LNCaP clone FGC (cell line): ENCODE measurements around the gene VPS11.
A peak's percentile ranks its signal among the peaks of the same experiment; 100 is the strongest.
"Not testable (repeated sequence)": the region's sequence is repeated elsewhere in the genome, so short reads cannot be mapped to it uniquely, and the experiment has no call there.

Source experiments
- DNase-seq: peaks from one replicate; pipeline ENCODE4 v3.0.0-alpha.2; 2011; ENCODE audit warnings: low read depth
- H3K4me3 ChIP-seq: 2 replicates; pipeline ENCODE4 v1.5.1; 2011; ENCODE audit warnings: mild to moderate bottlenecking, low read depth, low read length, control low read depth
- CTCF ChIP-seq: IDR thresholded peaks from 2 replicates; pipeline ENCODE4 v1.5.1; 2012; ENCODE audit warnings: mild to moderate bottlenecking; ENCODE audit not compliant: control insufficient read depth, insufficient read depth; ENCODE audit errors: extremely low read depth

The VPS11 gene

GRCh38 chr11:119029069-119029339, 38.6 kb upstream of the VPS11 start:
- TF ChIP-seq CTCF, result no peak
- DNase-seq, result no peak
- peak overlapping the region; percentile 86 for H3K4me3 ChIP-seq

GRCh38 chr11:119029340-119030028, 38.1 kb upstream of the VPS11 start:
- DNase-seq, result no peak
- peak overlapping the region; percentile 86 for H3K4me3 ChIP-seq
- no peak for TF ChIP-seq CTCF

- DNase-seq, result no peak
- peak overlapping the region; percentile 86 for H3K4me3 ChIP-seq
- TF ChIP-seq CTCF, result no peak
Observed at GRCh38 chr11:119030029-119030328, 37.6 kb upstream of the VPS11 start.

- peak; percentile 93 for TF ChIP-seq CTCF
- peak; percentile 97 for DNase-seq
- peak within 1 kb of the TSS; percentile 86 for H3K4me3 ChIP-seq
Observed at GRCh38 chr11:119030329-119031047, 37.1 kb upstream of the VPS11 start, which contains the start of gene SLC37A4. SLC37A4 (minus strand) TSS chr11:119030877.

- no peak for TF ChIP-seq CTCF
- no peak overlapping the region for H3K4me3 ChIP-seq
- DNase-seq, result no peak
Observed at GRCh38 chr11:119031912-119032280, 35.7 kb upstream of the VPS11 start.

GRCh38 chr11:119033421-119033820, 34.2 kb upstream of the VPS11 start:
- not testable (repeated sequence) for H3K4me3 ChIP-seq, DNase-seq

GRCh38 chr11:119034813-119035212, 32.8 kb upstream of the VPS11 start:
- H3K4me3 ChIP-seq, result no peak overlapping the region
- TF ChIP-seq CTCF, result no peak
- no peak for DNase-seq

GRCh38 chr11:119038884-119039283, 28.7 kb upstream of the VPS11 start:
- TF ChIP-seq CTCF, result no peak
- H3K4me3 ChIP-seq, result no peak overlapping the region
- DNase-seq, result no peak

- not testable (repeated sequence) for H3K4me3 ChIP-seq, DNase-seq
Observed at GRCh38 chr11:119039471-119039870, 28.1 kb upstream of the VPS11 start.
